H9 (cell line): Measurements from ENCODE around the gene ZGRF1. TPM values are rescaled to one million over a fixed set of nuclear protein-coding genes. Genes with fewer than 3 reads are reported as not detected.

Experiments
- DNase-seq: peaks from one replicate; pipeline ENCODE4 v3.0.0-alpha.2; 2017
- H2AFZ ChIP-seq: one replicate; pipeline ENCODE4 v1.6.1; 2013; ENCODE audit warnings: mild to moderate bottlenecking, low read length, control low read depth, moderate library complexity
- H2AK5ac ChIP-seq: 2 replicates; pipeline ENCODE4 v1.6.1; 2013; ENCODE audit warnings: low read length, control low read depth, mixed read lengths; ENCODE audit not compliant: insufficient read length
- H2BK120ac ChIP-seq: one replicate; pipeline ENCODE4 v1.6.1; 2013; ENCODE audit warnings: low read depth, mild to moderate bottlenecking, low read length, control low read depth, inconsistent platforms; ENCODE audit not compliant: poor library complexity, severe bottlenecking
- H2BK12ac ChIP-seq: 2 replicates; pipeline ENCODE4 v1.6.1; 2013; ENCODE audit warnings: low read length, control low read depth, mixed read lengths, low read depth; ENCODE audit not compliant: insufficient read length
- H2BK15ac ChIP-seq: 2 replicates; pipeline ENCODE4 v1.6.1; 2013; ENCODE audit warnings: low read depth, low read length, control low read depth
- H2BK20ac ChIP-seq: one replicate; pipeline ENCODE4 v1.6.1; 2013; ENCODE audit warnings: low read depth, mild to moderate bottlenecking, low read length, control low read depth, inconsistent platforms; ENCODE audit not compliant: poor library complexity, severe bottlenecking
- H2BK5ac ChIP-seq: 2 replicates; pipeline ENCODE4 v1.6.1; 2013; ENCODE audit warnings: low read length, control low read depth, mixed read lengths; ENCODE audit not compliant: insufficient read length
- H3K14ac ChIP-seq: 2 replicates; pipeline ENCODE4 v1.6.1; 2013; ENCODE audit warnings: low read length, control low read depth; ENCODE audit not compliant: insufficient read depth
- H3K18ac ChIP-seq: 2 replicates; pipeline ENCODE4 v1.6.1; 2013; ENCODE audit warnings: low read depth, mild to moderate bottlenecking, mixed read lengths, low read length, control low read depth; ENCODE audit not compliant: insufficient read length
- H3K23ac ChIP-seq: 2 replicates; pipeline ENCODE4 v1.6.1; 2013; ENCODE audit warnings: low read length, control low read depth, mixed read lengths, low read depth; ENCODE audit not compliant: insufficient read length
- H3K23me2 ChIP-seq: 2 replicates; pipeline ENCODE4 v1.6.1; 2013; ENCODE audit warnings: low read depth, mild to moderate bottlenecking, mixed read lengths, low read length, control low read depth; ENCODE audit not compliant: insufficient read length, poor library complexity, severe bottlenecking
- H3K27ac ChIP-seq: 2 replicates; pipeline ENCODE4 v1.5.1; 2013; ENCODE audit warnings: low read length, control low read depth, mixed read lengths, low read depth; ENCODE audit not compliant: insufficient read length
- H3K27me3 ChIP-seq: 2 replicates; pipeline ENCODE4 v1.6.1; 2013; ENCODE audit warnings: low read length, control low read depth, inconsistent platforms; ENCODE audit not compliant: insufficient read depth
- H3K4ac ChIP-seq: 2 replicates; pipeline ENCODE4 v1.6.1; 2013; ENCODE audit warnings: low read depth, mild to moderate bottlenecking, control low read depth, inconsistent platforms, low read length, moderate library complexity
- H3K4me1 ChIP-seq: 2 replicates; pipeline ENCODE4 v1.6.1; 2013; ENCODE audit warnings: low read length, control low read depth, inconsistent platforms; ENCODE audit not compliant: insufficient read depth
- H3K4me2 ChIP-seq: 2 replicates; pipeline ENCODE4 v1.6.1; 2013; ENCODE audit warnings: low read length, control low read depth, mixed read lengths; ENCODE audit not compliant: insufficient read length, insufficient read depth
- H3K56ac ChIP-seq: 2 replicates; pipeline ENCODE4 v1.6.1; 2013; ENCODE audit warnings: low read depth, mild to moderate bottlenecking, mixed read lengths, low read length, control low read depth; ENCODE audit not compliant: insufficient read length
- H3K79me1 ChIP-seq: 2 replicates; pipeline ENCODE4 v1.6.1; 2013; ENCODE audit warnings: low read depth, mild to moderate bottlenecking, moderate library complexity, low read length, control low read depth, inconsistent platforms; ENCODE audit not compliant: insufficient read depth, poor library complexity, severe bottlenecking
- H3K79me2 ChIP-seq: 2 replicates; pipeline ENCODE4 v1.6.1; 2013; ENCODE audit warnings: low read length, control low read depth, inconsistent platforms; ENCODE audit not compliant: insufficient read depth
- H3K9ac ChIP-seq: 2 replicates; pipeline ENCODE4 v1.6.1; 2013; ENCODE audit warnings: low read length, control low read depth, mixed read lengths; ENCODE audit not compliant: insufficient read length; ENCODE audit errors: extremely low read depth
- H3K9me3 ChIP-seq: one replicate; pipeline ENCODE4 v1.6.1; 2013; ENCODE audit warnings: low read depth, low read length, inconsistent platforms; ENCODE audit not compliant: control insufficient read depth
- H3T11ph ChIP-seq: one replicate; pipeline ENCODE4 v1.6.1; 2013; ENCODE audit warnings: mild to moderate bottlenecking, low read length, control low read depth, inconsistent platforms
- H4K20me1 ChIP-seq: one replicate; pipeline ENCODE4 v1.6.1; 2013; ENCODE audit not compliant: control insufficient read depth, insufficient read length, insufficient read depth
- H4K5ac ChIP-seq: 2 replicates; pipeline ENCODE4 v1.6.1; 2013; ENCODE audit warnings: low read depth, mild to moderate bottlenecking, mixed read lengths, low read length, control low read depth; ENCODE audit not compliant: insufficient read length
- H4K8ac ChIP-seq: replicated peaks from 2 replicates; pipeline ENCODE4 v1.6.1; 2013; ENCODE audit warnings: low read length, control low read depth, mixed read lengths, low read depth; ENCODE audit not compliant: insufficient read length
- H4K91ac ChIP-seq: 2 replicates; pipeline ENCODE4 v1.6.1; 2013; ENCODE audit warnings: low read depth, mild to moderate bottlenecking, moderate library complexity, mixed read lengths, low read length, control low read depth; ENCODE audit not compliant: insufficient read length
- H3K27ac Mint-ChIP-seq, 3 experiments: 2 replicates in 2 of 3; 3 replicates in 1 of 3; pipeline ENCODE4 v1.8.0; 2020 to 2021; ENCODE audit warnings: mixed read lengths in 3 of 3, mild to moderate bottlenecking in 1 of 3, moderate library complexity in 1 of 3
- H3K27me3 Mint-ChIP-seq: 2 replicates; pipeline ENCODE4 v1.8.0; 2021; ENCODE audit warnings: low read depth, mild to moderate bottlenecking, moderate library complexity, mixed read lengths
- H3K36me3 Mint-ChIP-seq, 3 experiments: 2 replicates in 2 of 3; 3 replicates in 1 of 3; pipeline ENCODE4 v1.8.0; 2020 to 2021; ENCODE audit warnings: low read depth in 3 of 3, mixed read lengths in 3 of 3; ENCODE audit not compliant: insufficient read depth in 1 of 3
- H3K4me1 Mint-ChIP-seq, 2 experiments: 2 replicates each; pipeline ENCODE4 v1.8.0; 2020; ENCODE audit warnings: mixed read lengths in 2 of 2
- H3K4me3 Mint-ChIP-seq, 2 experiments: 2 replicates in 1 of 2; 3 replicates in 1 of 2; pipeline ENCODE4 v1.8.0; 2020 to 2021; ENCODE audit warnings: mild to moderate bottlenecking in 2 of 2, mixed read lengths in 2 of 2, moderate library complexity in 1 of 2
- H3K9me3 Mint-ChIP-seq, 2 experiments: 2 replicates in 1 of 2; 3 replicates in 1 of 2; pipeline ENCODE4 v1.8.0; 2020; ENCODE audit warnings: mild to moderate bottlenecking in 2 of 2, mixed read lengths in 2 of 2, moderate library complexity in 1 of 2
- CTCF ChIP-seq: fragments of 200-600 bp; sonication (generic); conservative IDR thresholded peaks from 3 replicates; pipeline ENCODE4 v1.8.0; 2021; ENCODE audit warnings: antibody characterized with exemption, mild to moderate bottlenecking
- WGBS: extraction: QIAGEN DNeasy Blood & Tissue Kit; methylation state at CpG from one replicate; pipeline ENCODE4 v1.1.7; 2013; ENCODE audit warnings: missing lambda C conversion rate, low lambda C conversion rate, mixed read lengths; ENCODE audit not compliant: insufficient read length; ENCODE audit errors: extremely low coverage; 5-methylcytosine and 5-hydroxymethylcytosine counted together
- total RNA-seq: library from RNA; stranded (reverse); gene quantifications from 2 replicates; pipeline ENCODE4 v1.2.1, GENCODE V29; 2021

ZGRF1 gene
- total RNA-seq, 1 experiment from 2014 or later, result 38.3 TPM

DNA sequence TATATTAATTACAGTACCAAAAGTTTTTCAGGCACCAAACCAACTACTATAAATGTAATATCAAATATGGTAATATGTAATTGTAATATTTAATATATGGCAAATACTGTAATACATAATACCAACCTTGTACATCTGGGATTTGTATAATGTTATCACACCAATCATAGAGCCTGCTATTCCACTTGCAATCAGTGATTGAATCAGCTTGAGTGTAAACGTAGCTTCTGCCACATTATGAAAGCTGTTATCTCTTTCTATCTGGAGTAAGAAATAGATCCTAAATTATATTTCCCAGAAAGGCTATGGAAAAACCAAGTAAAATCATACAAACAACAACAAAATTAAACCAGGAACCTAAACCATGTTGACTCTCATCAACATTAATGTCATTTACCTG lies 96.0 kb downstream of the ZGRF1 start:
- Histone ChIP-seq H3K27ac (no peak overlapping the region), H2AFZ (no peak overlapping the region), H2AK5ac (no peak overlapping the region), H3K4ac (no peak overlapping the region), H4K8ac (no peak overlapping the region), H3K27me3 (no peaks in the 10 kb centered on the region), H2BK15ac (no peak overlapping the region), H2BK120ac (no peak overlapping the region), H4K20me1 (no peaks in the 10 kb centered on the region), H3K9ac (no peak overlapping the region), H4K91ac (no peak overlapping the region), H3K79me2 (no peaks in the 10 kb centered on the region), H3K4me1 (no peaks in the 10 kb centered on the region), H3K79me1 (no peaks in the 10 kb centered on the region), H3K4me2 (no peak overlapping the region), H3K23ac (no peak overlapping the region), H4K5ac (no peak overlapping the region), H2BK12ac (no peak overlapping the region), H3K18ac (no peak overlapping the region), H3K23me2 (no peaks in the 10 kb centered on the region), H2BK20ac (no peak overlapping the region), H3K14ac (no peak overlapping the region), H3K56ac (no peak overlapping the region), H2BK5ac (no peak overlapping the region), H3T11ph (no peak overlapping the region), H3K9me3 (no peaks in the 10 kb centered on the region)
- Mint-ChIP-seq H3K27me3 (no peaks in the 10 kb centered on the region), H3K27ac (no peak overlapping the region), H3K4me1 (no peaks in the 10 kb centered on the region), H3K4me3 (no peak overlapping the region), H3K36me3 (peaks cover 0 to 6% (median 5%) of the 10 kb centered on the region in 3 experiments; a peak in 5 of 7 replicates), H3K9me3 (no peaks in the 10 kb centered on the region)
- no CpG with 5 or more reads among the region's 1 CpG for WGBS
- no peak for TF ChIP-seq CTCF
- DNase-seq, result no peak
